Jurkat, Clone E6-1 (cell line): ENCODE results near the gene ACVRL1. TPM values are rescaled to one million over a fixed set of nuclear protein-coding genes. Genes with fewer than 3 reads are reported as not detected.

ENCODE experiments used
- DNase-seq: peaks from one replicate; pipeline ENCODE4 v3.0.0-alpha.2; 2011; ENCODE audit warnings: low read depth, low spot score
- H3K4me3 ChIP-seq: 2 replicates; pipeline ENCODE4 v1.5.1; 2011; ENCODE audit warnings: mild to moderate bottlenecking, low read length, control low read depth, moderate library complexity
- polyA plus RNA-seq: library from polyadenylated mRNA; unstranded; fragments of >200 nt; gene quantifications from one replicate; pipeline ENCODE4 v1.2.1, GENCODE V29; 2012; ENCODE audit warnings: missing spikeins; ENCODE audit not compliant: insufficient read length, insufficient read depth

Gene ACVRL1
- polyA plus RNA-seq: not detected

DNA sequence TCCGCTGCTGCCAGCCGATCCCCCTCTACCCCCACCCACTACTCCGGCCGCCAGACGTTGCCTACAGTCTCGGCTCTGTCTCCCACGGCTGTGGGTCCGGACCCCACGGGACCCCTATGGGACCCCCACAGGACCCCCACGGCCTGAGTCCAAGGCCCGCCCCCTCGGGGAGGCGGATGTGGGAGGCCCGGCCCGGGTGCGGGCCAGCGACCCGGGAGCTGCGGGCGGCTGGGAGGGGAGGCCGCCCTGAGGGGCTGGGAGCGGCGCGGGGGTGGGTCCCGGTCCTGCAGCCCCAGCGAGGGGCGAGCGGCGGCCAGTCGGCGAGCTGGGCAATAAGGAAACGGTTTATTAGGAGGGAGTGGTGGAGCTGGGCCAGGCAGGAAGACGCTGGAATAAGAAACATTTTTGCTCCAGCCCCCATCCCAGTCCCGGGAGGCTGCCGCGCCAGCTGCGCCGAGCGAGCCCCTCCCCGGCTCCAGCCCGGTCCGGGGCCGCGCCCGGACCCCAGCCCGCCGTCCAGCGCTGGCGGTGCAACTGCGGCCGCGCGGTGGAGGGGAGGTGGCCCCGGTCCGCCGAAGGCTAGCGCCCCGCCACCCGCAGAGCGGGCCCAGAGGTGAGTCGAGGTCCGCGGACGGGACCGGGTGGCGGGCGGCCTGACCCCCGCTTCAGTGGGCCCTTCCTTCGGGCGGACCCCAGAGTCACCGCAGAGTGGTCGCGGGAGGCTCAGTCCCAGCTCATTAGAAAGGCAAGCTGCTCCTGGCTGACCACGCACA is at the start of gene ACVRL1:
Gene ACVRL1 (plus strand): TSS at position 422 of the 773 bp plus-strand sequence. CDS start 4,971 bp downstream, outside the sequence.
- H3K4me3 ChIP-seq: no peak within 1 kb of the TSS
- DNase-seq: no peak

DNA sequence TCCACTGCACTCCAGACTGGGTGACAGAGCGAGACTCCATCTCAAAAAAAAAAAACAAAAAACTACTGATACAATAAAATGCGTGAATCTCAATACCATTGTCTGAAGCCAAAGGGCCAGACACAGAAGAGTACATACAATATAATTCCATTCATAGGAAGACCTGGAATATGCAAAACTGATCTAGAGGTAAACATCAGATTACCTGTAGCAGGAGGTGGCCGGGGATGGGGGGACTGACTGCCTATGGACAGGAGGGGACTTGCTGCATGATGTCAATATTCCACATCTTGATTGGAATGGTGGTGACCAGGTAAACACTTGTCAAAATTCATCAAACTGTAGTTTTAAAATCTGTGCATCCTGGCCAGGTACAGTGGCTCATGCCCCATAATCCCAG is 46.3 kb upstream of the ACVRL1 start:
- DNase-seq: no peak
- no peak overlapping the region for H3K4me3 ChIP-seq

DNA sequence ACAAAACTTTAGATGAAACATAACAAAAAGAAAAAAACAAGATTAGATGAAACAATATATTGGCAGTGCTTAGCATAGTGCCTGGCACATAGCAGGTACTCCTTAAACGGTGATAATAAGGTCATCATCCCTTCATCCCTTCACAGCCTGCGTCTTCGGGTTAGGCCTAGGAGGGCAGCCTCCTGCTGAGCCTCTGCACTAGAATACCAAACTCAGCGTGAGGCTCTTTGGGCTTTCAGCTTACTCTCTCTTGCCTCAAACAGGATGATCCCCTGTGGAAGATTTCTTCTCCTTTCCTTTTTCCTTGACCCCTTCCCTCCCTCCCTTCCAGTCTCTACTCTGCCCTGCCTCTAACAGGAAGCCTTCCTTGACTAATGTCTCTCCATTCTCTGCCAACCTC is 44.4 kb upstream of the ACVRL1 start:
- no peak overlapping the region for H3K4me3 ChIP-seq
- DNase-seq: no peak

DNA sequence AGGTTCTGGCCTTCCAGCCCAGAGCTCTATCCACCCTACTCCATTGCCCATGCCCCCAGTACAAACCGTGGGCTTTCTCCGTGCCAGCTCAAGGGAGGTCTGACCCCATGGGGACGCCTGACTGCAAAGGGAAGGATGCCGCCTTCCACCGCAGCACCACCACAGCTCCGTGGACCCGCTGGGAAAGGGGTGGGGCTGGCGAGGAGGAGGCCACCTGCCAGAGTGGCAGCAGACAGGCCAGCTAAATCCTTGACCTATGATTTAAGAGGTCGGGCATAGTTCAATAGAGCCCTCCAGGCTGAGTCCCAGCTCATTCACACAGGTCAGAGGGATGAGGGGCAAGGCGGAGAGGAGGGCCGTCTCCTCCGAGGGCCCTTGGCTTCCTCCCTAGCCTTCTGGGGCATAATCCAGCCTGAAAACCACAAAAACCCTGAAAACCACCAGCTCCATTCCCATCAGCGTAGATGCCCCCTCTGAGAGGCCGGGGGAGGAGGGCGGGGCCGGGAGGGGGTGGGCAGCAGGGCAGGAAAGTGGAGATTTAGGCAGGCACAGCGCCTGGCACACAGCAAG is 43.9 kb upstream of the ACVRL1 start:
- H3K4me3 ChIP-seq: no peak overlapping the region
- DNase-seq: no peak

DNA sequence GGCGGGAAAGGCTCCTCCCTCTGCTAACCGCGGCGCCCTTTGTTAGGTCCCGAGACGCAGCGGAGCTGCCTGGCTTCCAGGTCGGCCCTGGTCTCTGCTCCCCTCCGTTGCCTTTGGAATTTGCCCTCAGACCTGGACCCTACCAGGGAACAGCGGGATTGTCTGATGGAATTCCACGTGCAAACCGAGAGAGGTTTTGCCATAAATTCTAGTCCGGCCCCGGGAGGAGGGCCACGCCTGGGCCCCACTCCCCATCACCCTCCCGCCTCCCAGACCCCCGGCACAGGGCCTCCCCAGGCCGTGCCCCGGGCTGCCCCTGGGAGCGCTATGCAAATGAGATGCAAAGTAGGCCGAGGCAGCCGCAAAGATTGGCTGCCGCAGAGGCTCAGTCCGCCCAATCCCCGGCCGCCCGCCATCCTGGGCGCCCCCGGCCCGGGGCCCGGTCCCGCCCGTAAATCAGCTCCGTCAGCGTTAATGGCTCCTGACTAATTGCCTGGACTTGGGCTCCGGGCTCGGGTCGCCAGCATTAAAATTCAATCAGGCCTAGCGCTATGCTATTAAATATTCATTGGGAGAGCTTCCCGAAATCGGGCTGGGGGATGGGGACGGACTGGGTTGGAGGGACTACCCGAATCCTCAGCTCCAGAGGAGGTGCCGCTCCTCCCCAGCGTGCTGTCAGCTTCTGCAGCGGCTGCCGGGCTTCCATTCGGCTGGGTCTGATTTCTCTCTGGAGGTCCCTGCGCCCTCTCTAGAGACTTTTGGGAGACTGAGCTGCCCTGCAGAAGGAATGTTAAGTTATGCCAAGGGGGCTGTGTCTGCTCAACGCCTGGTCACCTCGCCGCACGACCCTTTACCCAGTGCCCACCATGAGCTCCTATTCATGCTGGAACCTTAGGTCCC is 43.1 kb upstream of the ACVRL1 start:
- H3K4me3 ChIP-seq: no peak overlapping the region
- no peak for DNase-seq

DNA sequence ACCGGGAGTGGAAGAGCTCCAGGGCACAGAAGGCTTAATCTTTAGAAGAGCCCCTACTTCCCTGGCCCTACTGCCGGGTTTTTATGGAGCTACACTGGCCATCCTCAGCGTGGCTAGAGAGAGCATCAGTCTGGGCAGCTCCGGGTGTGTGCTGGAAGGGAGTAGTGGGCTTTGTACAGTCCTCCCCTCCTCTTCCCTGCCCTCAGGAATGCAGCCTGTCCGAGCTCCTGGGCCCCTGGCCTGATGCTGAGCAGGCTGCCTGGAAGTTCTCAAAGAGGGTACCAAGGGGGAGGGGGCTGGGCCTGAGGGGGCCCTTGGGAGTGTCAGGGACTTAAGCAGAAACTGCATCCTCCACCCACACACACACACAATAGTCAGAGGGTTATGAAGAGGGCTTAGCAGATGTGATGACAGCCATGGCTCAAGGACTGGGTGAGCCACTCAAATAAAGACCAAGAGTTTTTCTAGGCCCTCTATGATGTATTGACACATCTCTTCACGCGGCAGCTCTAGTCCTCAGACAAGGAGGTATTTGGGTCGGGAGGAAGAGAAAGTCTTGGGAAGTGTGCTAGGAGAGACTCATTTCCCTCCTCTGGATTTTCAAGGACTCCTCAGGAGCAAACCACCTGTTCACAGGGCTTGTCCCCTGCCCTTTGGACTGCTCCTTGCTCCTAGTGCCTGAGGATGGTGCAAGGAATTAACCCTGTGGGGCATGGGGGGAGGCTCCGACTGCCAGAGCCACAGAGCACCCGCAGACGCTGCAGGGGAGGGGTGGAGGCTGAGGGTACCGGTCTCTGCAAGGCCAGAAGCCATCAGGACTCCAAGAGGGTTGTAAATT is 42.3 kb upstream of the ACVRL1 start:
- no peak overlapping the region for H3K4me3 ChIP-seq
- no peak for DNase-seq

DNA sequence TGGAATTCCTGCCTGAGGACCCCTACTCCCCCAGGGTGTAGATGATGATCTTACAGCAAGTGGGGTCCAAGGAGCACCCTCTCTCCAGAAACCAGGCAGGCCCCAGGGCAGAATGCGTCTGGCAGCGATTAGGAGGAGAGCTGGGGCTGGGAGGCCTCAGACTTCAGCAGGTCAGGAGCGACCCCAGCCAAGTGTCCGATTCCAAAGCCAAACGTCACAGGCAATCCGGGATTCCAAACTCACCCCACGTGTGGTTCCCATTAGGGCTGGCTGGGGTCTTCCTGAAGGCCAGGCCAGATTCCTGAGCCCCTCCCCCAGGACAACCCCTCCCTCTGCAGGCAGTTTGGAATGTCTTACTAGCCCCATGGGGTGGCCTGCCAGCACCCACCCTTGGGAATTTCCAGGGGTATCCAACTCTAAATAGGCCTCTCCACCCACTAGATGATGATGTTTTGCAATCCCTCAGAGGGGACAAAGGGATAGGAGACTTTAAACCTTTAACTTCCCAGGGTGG is 41.5 kb upstream of the ACVRL1 start:
- DNase-seq: no peak
- no peak overlapping the region for H3K4me3 ChIP-seq

DNA sequence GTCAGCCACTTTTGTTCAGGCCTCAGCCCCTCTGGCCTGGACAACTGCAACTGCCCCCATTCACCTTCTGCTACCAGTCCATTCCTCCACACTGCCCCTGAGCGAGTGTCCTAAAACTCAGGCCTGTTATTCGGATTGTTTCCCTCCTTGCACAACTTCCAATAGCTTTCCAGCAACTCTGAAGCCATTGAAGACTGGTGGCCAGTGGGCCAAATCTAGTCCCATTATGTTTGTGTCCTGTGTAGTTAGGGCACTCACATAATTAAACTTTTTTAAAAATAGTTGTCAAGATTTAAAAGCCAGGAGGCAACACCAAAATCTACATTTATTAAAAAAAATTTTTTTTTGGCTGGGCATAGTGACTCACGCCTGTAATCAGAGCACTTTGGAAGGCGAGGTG is 41.0 kb upstream of the ACVRL1 start:
- no peak overlapping the region for H3K4me3 ChIP-seq
- no peak for DNase-seq

DNA sequence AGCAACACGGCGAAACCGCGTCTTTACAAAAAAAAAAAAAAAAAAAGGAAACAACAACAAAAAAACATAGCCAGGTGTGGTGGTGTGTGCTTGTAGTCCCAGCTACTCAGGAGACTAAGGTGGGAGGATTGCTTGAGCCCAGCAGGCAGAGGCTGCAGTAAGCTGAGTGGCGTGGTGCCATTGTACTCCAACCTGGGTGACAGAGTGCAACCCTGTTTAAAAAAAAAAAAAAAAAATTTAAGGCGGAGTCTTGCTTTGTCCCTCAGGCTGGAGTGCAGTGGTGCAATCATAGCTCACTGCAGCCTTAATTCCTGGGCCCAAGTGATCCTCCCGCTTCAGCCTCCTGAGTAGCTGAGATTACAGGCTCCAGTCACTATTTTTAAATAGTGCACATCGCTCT is 40.5 kb upstream of the ACVRL1 start:
- no peak overlapping the region for H3K4me3 ChIP-seq
- DNase-seq: no peak

DNA sequence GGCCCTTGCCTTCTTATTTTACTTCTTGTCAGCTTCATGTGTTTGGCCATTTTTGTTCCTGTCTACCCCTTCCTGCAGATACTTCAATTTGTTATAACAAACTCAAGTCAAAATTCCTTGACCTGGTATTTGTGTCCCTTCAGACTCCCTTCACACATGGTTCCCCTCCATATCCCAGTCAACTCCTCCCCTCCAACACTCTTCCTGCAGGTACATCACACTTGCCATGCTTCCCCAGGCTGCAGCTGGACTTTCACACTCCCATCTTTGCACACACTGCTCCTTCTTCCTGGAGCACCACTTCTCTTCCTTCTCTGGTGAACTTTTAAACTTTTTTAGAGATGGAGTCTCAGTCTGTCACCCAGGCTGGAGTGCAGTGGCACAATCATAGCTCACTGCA is 39.9 kb upstream of the ACVRL1 start:
- H3K4me3 ChIP-seq: no peak overlapping the region
- no peak for DNase-seq

DNA sequence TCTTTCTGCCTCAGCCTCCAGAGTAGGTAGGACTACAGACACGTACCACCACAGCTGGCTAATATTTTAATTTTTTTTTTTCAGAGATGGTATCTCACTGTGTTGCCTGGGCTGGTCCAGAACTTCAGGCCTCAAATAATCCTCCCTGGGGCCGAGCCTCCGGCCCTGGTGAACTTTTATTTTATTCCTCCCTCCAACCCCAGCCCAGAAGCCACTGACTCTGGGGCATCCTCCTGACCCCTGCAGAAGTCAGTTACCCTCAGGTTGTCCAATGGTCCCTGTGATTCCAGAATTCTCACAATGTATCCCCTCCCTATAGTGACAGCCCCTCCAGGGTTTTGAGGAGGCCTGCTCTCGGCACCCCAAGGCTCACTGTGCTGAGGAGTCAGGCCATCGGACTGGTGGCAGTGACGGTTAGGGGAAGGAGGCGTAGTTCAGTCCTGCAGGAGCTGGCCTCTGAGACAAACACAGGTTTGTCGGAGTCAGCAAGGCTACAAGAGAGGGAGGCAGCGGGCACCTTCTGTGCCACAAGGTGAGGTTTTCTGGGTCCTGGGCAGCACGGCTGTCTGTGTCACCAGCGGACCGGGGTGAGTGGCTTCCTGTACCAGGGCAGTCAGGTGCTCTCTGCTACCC is 39.4 kb upstream of the ACVRL1 start:
- no peak for DNase-seq
- no peak overlapping the region for H3K4me3 ChIP-seq

DNA sequence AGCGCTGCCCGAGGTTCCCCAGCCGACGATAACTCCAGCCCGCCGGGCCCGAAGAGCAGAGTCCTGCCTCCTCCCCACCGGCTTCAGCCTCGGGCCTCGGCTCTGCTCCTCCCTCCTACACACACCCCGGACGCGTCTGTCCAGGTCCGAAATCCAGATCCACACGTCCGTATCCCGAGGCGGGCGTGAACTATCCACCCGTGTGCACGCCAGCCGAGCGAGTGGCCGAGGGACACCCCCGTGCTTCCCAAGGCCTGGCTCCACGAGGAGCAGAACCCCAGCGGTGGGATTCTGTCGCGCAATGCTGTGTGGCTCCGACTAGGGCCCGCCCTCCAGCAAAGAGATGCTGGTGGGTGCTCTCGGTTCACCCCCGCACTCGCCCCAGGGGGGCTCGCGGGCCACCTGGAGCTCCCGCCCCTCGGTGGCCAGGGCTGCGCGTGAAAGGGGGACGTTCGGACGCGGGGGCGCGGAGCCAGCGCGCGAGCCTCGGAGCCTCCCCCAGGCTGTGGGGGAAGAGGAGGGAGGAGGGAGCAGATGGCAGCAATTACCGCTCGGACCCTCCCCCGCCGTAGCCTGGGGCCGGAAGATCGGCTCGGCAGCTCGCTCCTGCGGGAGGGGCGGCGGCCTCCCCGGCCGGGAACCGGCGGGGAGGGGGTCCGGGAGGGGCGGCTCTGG is 38.3 kb upstream of the ACVRL1 start:
- no peak for DNase-seq

DNA sequence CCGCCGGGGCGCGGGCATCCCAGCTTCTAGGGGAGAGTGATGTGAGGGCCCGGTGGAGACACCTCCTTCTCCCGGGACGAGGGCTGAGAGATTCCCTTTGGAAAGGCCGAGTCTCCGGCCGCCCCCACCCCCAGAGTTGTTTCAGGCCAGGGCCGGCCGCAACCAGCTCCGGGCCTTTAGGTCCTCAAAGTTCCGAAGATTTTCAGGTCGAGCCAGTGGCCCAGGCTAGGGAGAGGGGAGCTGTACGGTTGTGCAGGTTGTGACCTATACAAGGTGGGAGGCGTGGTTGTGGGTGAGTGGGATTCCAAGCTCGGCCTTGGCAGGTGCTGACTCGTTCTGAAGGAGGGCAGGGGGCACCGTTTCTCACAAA is 37.8 kb upstream of the ACVRL1 start:
- H3K4me3 ChIP-seq: no peak overlapping the region
- DNase-seq: no peak

More for the DNA sequence above, 38.3 kb upstream of the ACVRL1 start:
- H3K4me3 ChIP-seq: no peak overlapping the region

DNA sequence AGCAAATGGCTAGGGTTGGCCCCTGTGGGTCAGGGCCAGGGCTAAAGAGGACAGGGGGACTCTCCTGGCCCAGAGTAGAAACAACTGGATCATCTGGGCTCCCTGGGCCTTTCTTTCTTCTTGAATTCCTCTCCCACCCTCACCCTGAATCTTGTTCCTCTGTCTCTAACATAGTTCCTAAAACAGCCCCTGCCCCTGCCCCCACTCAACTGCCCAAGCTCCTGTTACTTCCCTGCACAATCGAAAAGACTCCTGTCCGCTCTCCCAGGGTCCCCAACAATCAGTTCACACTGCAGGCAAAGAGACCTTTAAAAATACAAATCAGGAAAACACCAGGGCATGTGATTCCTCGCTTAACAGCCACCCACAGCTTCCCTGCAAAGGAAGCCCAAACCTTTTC is 37.4 kb upstream of the ACVRL1 start:
- H3K4me3 ChIP-seq: no peak overlapping the region
- no peak for DNase-seq

DNA sequence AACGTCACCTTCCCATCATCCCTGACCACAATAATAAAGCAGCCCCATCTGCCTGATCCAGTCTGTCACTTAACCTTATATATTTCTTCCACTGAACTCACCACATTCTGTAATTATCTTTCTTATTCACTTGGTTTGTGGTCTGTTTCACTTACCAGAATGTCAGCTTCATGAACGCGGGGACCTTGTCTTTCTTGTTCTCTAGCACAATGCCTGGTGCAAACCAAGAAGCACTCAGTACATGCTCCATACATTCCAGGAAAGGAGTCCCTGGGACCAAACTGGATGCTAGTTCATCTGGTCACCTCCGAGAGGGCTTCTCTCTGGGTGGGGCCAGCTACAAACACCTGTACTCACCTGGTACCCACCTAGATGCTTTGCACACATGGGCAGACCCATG is 36.8 kb upstream of the ACVRL1 start:
- no peak overlapping the region for H3K4me3 ChIP-seq
- no peak for DNase-seq

DNA sequence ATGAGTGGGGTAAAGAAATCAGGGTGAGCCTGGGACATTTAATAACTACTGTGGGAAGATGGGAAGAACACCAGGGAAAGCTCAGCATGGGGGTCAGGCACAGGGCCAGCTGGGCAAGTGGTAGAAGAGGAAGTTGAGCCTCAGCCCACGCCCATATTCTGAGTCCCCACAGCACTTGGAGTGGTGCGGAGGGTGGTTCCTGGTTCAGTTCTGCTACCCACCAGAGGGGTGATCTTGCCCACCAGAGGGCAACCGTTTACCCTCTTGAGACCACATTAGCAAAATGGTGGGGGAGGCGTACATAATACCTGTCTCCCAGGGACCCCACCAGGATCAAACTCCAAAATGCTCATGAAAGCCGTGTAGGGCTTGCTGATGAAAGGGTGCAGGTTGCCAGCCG is 36.2 kb upstream of the ACVRL1 start:
- no peak for DNase-seq
- H3K4me3 ChIP-seq: no peak overlapping the region

DNA sequence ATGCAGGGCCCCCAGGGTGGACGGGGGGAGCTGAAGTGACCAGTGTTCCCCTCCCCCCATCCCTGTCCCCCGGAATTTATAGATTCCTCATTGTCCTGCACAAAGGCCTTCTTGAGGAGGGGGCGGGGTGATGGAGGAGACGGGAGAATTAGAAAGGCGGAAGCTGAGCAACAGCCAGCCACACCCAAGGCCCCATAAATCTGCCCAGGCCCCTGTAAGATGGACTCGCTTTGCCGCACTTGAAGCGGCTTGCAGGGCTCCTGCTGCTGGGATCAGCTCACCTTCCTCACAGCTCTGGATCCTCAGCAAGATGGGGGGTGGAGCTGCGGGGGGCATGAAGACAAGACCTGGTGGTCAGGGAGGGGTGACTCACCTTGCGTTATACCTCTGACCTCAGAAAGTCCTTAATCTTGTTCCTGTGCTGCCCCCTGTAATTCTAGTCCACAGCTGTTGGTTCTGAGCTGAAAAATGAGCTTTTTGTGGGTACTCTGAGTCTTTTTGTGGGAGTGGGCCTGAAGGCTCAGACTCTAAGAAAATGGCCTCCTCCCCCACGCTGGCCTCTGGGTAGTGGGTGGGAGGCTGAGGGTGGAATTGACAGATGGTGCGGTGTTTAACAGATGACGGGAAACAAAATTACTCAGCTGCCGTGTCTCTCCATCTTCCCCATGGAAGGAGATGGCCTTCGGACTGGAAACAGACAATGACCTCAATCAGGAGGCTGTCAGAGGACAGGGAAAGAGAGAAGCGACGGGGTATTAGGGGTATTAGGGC is 35.2 kb upstream of the ACVRL1 start:
- no peak for DNase-seq
- H3K4me3 ChIP-seq: no peak overlapping the region

DNA sequence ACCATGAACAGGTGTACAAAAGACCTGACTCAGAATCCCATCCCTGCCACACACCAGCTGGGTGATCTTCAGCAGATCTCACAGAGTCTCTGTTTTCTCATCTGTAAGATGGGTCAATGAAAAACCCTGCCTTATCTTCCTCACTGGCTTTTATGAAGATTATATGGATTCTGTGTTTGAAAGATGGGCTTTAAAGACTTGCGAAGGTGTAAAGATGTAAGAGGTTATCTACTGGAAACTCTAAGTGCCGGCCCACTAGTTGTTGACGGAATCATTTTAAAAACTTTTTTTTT is 34.7 kb upstream of the ACVRL1 start:
- no peak overlapping the region for H3K4me3 ChIP-seq
- DNase-seq: no peak
